GM12864 (cell line): ENCODE measurements around the gene CDCP1.

Source experiments
- DNase-seq: peaks from one replicate; pipeline ENCODE4 v3.0.0-alpha.2; 2011; ENCODE audit warnings: low read depth
- H3K4me3 ChIP-seq: 2 replicates; pipeline ENCODE4 v1.5.1; 2011; ENCODE audit warnings: mild to moderate bottlenecking, low read depth, low read length, control low read depth
- TF ChIP-seq, protein P1 (sequence below): IDR thresholded peaks from 2 replicates; pipeline ENCODE4 v1.5.1; 2011; ENCODE audit warnings: low read depth, mild to moderate bottlenecking, moderate library complexity, low read length, control low read depth, inconsistent platforms; ENCODE audit errors: missing control alignments

Gene CDCP1

DNA sequence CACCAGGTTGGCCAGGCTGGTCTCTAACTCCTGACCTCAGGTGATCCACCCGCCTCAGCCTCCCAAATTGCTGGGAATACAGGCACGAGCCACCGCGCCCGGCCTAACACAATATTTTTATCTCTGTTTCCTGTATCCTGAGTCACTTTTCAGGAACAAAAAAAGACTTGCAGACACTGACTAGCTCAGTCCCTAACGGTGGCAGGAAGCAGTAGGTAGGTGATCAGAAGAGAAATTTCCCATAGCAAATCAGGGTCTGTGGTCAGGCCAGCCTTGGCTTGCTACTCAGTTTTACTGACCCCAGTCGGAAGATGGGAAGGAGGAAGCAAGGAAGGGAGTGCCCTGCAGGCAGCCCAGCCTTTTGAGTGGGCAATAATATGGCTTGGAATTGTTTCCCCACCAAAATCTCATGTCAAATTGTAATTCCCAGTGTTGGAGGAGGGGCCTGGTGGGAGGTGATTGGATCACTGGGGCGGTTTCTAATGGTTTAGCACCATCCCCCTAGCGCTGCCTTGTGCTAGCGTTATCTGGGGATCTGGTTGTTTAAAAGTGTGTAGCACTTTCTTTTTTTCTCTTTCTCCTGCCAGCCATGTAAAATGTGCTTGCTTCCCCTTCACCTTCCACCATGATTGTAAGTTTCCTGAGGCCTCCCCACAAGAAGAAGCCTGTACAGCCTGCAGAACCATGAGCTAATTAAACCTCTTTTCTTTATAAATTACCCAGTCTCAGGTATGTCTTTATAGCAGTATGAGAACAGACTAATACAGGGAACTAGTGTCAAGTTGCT lies 19.5 kb upstream of the CDCP1 start:
- DNase-seq: no peak
- TF ChIP-seq, protein P1, sequence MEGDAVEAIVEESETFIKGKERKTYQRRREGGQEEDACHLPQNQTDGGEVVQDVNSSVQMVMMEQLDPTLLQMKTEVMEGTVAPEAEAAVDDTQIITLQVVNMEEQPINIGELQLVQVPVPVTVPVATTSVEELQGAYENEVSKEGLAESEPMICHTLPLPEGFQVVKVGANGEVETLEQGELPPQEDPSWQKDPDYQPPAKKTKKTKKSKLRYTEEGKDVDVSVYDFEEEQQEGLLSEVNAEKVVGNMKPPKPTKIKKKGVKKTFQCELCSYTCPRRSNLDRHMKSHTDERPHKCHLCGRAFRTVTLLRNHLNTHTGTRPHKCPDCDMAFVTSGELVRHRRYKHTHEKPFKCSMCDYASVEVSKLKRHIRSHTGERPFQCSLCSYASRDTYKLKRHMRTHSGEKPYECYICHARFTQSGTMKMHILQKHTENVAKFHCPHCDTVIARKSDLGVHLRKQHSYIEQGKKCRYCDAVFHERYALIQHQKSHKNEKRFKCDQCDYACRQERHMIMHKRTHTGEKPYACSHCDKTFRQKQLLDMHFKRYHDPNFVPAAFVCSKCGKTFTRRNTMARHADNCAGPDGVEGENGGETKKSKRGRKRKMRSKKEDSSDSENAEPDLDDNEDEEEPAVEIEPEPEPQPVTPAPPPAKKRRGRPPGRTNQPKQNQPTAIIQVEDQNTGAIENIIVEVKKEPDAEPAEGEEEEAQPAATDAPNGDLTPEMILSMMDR: no peak
- no peak overlapping the region for H3K4me3 ChIP-seq

GRCh38 chr3:45164056-45164455 lies 17.9 kb upstream of the CDCP1 start:
- no peak overlapping the region for H3K4me3 ChIP-seq
- no peak for DNase-seq
- TF ChIP-seq, protein P1: no peak

DNA sequence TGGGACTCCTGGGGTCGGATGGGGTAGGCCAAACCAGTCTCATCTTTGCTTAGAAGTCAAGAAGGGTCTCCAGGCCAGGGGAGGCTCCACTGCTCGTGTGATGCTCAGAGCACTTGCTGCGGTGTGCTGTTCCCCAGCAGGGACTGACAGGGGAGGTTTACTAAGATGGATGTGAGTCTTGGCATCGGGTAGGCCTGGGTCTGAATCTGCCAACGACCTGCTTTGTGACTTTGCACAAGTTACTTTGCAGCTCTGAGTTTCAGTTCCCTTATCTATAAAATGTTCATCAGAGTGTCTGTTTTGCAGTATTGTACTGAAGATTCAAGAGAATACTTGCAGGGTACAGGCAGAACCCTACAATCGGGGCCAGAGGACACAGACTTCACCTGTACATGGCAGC lies 17.3 kb upstream of the CDCP1 start:
- TF ChIP-seq, protein P1: no peak
- DNase-seq: peak; percentile 16
- no peak overlapping the region for H3K4me3 ChIP-seq

DNA sequence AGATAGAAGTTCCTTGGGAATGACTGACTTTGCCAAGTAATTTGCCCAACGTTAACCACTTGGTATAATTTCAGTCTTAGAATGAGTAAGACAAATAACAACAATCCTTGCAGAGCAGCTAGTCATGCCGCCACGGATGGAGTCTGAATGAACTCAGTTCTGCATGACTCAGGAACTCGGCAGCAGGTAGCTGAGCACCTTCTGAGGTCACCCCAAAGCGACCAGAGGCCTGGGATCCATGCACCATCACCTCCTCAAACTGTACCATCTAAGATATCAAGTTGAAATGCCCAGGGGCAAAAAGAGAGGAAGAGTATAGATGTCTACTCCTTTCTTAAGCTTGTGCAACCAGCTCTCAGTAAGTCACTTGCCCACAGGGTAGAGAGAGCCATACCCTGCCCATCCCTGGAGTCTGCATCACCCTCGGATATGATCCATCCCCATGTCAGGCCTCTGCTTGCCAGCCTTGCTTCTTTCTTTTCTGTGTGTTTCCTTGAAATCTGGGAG lies 8.5 kb upstream of the CDCP1 start:
- no peak for DNase-seq
- H3K4me3 ChIP-seq: no peak overlapping the region
- TF ChIP-seq, protein P1: no peak

- H3K4me3 ChIP-seq: no peak overlapping the region
- DNase-seq: no peak
- TF ChIP-seq, protein P1: no peak
Measured at GRCh38 chr3:45153658-45154437, 7.7 kb upstream of the CDCP1 start.

GRCh38 chr3:45152307-45152706 lies 6.1 kb upstream of the CDCP1 start:
- H3K4me3 ChIP-seq: no peak overlapping the region
- TF ChIP-seq, protein P1: no peak
- no peak for DNase-seq
